HG02678 (cell line): ENCODE data around the gene OTOF.
"Not testable (repeated sequence)": the region's sequence is repeated elsewhere in the genome, so short reads cannot be mapped to it uniquely, and the experiment has no call there.

Source experiments
- ATAC-seq: cut with Tn5 transposase; IDR thresholded peaks from one replicate; pipeline ENCODE4 v1.9.1; 2021; ENCODE audit warnings: mild to moderate bottlenecking, moderate library complexity; ENCODE audit not compliant: unreplicated experiment

Gene OTOF

DNA sequence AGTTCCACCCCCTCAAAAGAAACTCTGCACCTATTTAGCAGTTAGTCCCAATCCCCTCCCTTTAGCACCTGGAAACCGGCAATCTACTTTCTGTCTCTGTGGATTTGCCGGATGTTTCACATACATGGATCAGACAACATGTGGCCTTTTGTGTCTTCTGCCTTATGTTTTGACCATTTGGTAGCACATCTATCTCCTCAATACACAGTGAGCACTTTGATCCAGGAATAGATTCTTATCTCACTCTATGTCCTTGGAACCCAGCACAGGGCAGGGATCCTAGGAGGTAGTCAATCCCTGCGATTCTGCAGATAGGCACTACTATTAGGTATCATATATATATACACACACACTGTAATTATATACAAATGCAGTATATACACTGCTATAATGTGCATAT lies 3.8 kb upstream of the OTOF start:
- no peak for ATAC-seq

DNA sequence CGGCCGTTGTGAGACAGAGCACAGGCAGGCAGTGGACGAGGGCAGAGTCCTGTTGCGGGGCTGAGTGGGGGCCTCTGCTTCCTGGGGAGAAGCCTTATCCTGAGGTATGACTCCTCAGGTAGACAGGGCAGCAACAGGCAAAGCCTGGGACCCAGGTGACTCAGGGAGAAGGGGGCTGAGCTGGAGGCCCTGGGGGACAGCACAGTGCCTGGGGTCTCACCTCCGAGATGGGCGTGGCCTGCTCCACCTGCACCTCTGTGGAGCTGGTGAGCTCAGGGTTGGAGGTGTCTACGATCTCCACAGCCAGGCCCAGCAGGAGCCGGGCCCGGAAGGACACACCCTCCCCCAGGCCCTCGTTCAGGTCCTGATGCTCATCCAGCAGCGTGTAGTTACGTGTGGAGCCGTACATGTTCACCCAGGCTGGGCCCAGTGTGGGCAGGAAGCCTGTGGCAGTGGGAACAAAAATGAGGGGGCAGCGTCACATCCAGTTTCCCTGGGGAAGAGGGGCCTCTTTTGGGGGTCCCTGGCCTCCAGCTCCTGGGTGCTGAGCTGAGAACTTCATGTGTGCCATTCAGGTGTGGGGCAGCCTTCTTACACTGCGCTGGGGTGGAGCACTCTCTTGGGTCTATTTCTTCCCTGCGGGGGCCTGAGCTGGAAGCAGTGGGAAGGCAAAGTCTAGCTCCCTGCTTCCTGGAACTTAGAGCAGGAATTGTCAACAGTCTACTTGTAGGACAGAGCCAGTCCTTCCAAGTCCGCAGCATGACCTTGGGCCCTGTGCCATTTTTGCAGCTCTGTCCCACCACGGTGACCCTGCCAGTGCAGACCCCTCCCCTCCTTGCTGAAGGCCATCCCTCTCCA lies 2.9 kb upstream of the OTOF start:
- no peak for ATAC-seq

DNA sequence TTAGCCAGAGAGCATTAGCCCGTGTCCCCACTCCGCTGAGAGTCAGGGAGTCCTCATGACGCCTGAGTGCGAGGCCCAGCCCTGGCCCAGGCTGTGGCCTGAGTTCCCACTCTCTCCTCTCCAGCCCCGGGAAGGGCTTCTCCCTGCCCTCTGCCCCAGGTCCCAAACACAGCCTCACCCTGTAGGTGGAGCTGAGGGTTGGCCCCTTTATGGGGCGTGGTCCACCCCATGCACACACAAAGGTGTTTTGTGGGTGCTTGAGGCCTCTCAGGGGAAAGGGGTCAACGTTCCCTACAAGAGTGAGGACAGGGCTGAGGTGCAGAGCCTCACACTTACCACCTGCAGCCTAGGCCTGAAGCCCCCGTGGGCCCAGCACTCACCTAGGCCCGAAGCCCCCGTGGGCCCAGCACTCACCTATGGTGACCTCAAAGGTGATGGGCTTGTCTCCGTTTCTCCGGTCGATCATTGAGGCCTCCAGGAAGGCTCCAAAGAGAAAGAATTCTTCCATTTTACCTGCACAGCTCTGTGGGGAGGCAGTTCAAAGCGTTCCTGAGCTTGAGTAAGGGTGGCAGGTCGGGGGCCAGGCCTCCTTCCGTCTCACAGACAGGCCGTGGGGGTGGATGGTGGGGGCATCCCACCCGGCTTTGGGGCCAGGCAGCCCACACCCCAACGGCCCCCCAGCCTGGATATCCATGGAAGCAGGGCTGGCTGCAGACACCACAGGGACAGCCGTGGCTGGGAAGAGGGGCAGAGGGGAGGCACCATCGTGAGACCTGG lies 2.1 kb upstream of the OTOF start:
- no peak for ATAC-seq

- no peak for ATAC-seq
Observed at GRCh38 chr2:26479131-26479788, 1.3 kb upstream of the OTOF start.

DNA sequence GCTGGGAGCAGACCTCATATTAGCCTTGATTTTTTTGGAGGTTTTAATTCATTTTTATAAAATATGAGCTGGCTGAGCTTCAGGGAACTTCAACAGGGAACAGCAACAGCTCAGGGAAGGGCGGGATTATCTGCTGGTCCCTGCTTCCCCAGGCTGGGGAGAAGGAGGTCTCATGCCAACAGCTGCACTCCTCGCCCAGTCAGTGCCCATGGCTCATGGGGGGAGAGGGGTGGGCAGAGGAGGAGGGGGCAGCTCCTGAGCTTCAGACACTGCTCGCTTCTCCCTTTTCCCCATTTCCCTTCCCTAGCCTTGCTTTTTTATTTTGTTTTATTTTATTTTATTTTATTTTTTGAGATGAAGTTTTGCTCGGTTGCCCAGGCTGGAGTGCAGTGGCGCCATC lies 442 bp upstream of the OTOF start:
- ATAC-seq = no peak

GRCh38 chr2:26477126-26477910 lies 606 bp downstream of the OTOF start:
- ATAC-seq = no peak

DNA sequence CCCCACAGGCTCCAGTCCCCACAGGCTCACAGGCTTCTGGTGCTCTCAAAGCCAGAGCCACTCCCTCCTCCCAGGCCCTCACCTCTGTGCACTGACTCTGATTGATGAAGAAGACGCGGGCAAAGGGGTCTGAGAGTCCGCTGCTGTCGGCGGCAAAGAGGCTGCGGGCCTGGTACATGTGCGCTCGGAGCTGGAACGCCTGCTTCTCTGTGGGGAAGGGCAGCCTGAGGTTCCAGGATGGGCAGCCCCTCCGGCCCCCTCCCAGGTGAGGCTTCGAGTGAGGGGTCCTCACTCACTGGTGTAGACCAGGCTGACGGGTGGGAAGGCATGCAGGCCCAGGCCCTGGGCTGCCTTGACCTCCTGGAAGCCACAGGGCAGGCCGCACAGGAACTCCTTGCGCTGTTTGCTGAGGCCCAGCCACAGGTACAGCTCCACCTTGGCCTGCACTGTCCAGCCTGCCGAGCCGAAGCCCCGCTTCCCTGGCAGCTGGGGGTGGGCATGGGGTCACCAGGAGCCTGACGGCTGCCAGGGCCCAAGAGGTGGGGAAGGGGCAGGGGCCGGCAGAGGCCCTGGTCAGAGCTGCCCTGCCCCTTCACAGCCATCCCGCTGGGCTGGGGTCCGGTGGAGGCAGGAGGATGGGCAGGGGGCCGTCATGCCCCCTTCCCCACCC lies 2.0 kb downstream of the OTOF start:
- no peak for ATAC-seq

DNA sequence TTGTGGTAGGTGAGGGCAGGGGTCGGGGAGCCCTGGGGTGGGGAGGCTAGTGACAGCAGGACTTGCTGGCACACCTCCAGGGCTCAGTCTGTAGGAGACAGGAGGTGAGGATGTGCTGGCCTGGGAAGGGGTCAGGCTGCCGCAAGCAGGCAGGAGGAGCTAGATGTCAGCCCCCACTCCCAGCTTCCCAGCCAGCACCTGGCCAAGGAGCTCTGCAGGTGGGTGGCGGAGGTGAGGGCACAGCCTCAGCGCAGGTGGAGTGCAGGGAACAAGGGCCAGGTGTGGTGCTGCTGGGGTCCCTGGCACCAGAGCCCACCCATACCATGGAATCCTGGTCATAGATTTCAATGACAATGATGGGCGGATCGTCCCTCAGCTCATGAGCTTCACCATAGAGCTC lies 2.9 kb downstream of the OTOF start:
- no peak for ATAC-seq

GRCh38 chr2:26474261-26474785 lies 3.6 kb downstream of the OTOF start:
- no peak for ATAC-seq

DNA sequence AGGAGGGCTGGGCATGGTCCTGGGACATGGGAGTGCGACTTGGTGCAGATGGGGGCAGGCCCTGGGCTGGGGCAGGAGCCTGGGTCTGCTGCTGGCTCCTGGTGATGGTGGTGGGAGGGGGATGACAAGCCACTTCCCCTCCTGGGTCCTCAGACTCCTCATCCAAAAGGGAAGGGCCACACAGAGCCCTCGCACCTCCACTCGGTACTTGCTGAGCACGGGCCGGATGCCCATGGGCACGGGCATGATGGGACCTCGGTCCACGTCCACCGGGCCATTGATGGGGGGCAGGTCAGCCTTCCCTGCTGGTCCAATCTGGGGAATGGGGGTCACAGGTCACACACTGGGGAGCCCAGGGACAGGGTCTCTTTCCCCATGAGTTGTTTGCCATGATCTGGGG lies 4.1 kb downstream of the OTOF start:
- ATAC-seq = no peak

GRCh38 chr2:26472821-26473655 lies 4.9 kb downstream of the OTOF start:
- no peak for ATAC-seq

- no peak for ATAC-seq
Observed at GRCh38 chr2:26471766-26472706, 5.9 kb downstream of the OTOF start.

GRCh38 chr2:26471289-26471688 lies 6.6 kb downstream of the OTOF start:
- ATAC-seq = no peak

- no peak for ATAC-seq
Observed at GRCh38 chr2:26470601-26471260, 7.2 kb downstream of the OTOF start.

DNA sequence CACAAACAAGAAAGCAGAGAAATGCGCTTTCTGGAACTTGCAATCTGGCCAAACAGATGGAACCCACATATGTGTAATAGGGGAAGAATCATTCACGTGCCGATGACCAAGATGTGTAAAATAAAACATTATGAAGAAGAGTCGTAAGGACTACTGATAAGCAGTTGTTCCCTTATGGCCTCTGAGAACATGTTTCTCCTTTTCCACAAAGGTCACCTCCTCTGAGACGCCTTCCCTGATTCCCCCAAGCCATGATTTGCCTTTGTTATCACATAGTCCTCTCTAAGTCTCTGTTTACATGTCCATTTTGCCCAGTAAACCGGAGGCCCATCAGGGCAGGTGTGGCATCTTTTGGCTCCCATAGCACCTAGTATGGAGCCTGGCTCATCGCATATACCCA lies 8.0 kb downstream of the OTOF start:
- ATAC-seq = no peak

DNA sequence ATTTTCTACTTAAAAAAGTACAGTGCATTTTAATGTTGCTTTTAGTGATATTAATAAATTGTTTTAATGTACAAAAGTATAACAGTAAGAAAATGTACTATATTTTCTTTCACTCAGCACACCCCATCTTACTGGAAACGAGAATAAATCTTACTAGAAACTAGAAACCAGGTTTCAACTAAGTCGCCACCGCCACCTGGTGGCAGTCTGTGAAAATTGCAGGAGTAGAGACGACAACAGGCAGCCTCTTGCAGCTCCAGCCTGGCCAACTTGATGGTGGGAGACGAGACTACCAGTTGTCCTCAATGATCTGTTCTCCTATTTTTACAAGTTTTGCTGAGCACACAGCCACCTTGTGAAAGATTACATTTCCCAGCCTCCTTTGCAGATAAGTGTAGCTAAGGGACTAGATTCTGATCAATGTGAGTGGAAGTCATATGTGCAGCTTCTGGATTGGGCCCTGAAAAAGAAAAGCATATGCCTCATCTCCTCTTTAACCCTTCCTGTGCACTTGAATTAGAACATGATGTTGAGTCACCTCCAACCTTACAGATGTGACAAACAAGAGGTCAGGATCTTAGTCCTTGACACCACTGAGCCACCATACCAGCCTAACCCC lies 8.7 kb downstream of the OTOF start:
- no peak for ATAC-seq

DNA sequence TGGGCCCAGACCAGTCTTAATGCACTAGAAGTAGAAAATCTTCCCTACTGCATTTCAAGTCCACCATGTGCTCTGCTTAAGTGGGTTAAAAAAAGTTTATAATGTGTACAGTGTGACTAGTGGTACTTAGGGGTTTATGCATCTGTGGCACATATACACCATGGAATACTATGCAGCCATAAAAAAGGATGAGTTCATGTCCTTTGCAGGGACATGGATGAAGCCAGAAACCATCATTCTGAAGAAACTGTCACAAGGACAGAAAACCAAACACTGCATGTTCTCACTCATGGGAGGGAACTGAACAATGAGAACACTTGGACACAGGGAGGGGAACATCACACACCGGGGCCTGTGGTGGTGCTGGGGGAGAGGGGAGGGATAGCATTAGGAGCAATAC lies 9.4 kb downstream of the OTOF start:
- ATAC-seq = not testable (repeated sequence)
